Measurements from ENCODE around the gene ABAT. TPM values are rescaled to one million over a fixed set of nuclear protein-coding genes. Genes with fewer than 3 reads are reported as not detected.

Gene ABAT
- total RNA-seq, 1 experiment from 2014 or later = 0.59 TPM

GRCh38 chr16:8714807-8715206, 40.4 kb downstream of the ABAT start:
- DNase-seq (ENCODE audit: extremely low read depth, low read depth) = no peak

- no peak for DNase-seq (ENCODE audit: extremely low read depth, low read depth)
These were observed 41.6 kb downstream of the ABAT start for GRCh38 chr16:8716052-8716451.

- no peak for DNase-seq (ENCODE audit: extremely low read depth, low read depth)
These were observed 42.2 kb downstream of the ABAT start for GRCh38 chr16:8716592-8716991.

DNA sequence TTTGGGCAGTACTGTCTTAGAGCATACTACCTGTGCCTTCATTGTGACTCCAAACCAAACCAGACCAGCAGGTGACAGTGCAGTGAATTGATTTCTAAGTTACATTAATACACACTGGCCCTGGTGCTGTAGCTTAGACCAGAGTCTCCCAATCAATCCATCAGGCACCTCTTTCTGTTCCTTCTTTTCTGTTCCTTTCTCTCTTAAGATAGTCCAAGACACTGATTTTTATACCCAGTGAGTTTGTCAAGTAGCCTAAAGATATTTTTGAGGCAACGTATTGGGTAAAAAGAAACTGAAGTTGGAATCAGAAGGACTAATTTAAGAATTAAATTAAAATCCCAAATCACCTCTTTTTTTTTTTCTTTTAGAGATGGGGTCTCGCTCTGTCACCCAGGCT, 43.1 kb downstream of the ABAT start:
- no peak for DNase-seq (ENCODE audit: extremely low read depth, low read depth)

DNA sequence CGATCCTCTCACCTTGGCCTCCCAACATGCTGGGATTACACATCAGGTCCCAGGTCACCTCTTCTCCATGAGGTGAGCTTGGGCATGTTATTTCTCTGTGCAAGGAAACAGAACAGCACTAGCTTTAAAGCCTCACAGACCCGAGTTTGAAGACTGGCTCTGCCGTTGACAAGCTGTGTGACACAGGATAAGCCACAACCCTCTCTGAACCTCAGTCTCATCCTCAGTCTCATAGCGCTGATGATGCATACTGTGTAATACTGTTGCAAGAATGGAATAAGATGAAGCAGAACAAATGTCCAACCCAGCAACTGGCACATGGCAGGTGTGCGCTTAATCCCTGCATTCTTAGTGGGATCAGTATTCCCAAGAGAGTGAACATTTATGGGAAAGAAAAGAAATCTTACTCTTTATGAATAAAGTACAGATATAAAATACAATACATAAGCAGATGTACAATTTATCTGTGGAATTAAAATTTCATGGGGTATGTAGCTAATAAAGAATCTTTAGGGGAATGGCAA, 43.5 kb downstream of the ABAT start:
- no peak for DNase-seq (ENCODE audit: extremely low read depth, low read depth)

- DNase-seq (ENCODE audit: extremely low read depth, low read depth) = no peak
These were observed 44.6 kb downstream of the ABAT start for GRCh38 chr16:8718851-8719680.

DNA sequence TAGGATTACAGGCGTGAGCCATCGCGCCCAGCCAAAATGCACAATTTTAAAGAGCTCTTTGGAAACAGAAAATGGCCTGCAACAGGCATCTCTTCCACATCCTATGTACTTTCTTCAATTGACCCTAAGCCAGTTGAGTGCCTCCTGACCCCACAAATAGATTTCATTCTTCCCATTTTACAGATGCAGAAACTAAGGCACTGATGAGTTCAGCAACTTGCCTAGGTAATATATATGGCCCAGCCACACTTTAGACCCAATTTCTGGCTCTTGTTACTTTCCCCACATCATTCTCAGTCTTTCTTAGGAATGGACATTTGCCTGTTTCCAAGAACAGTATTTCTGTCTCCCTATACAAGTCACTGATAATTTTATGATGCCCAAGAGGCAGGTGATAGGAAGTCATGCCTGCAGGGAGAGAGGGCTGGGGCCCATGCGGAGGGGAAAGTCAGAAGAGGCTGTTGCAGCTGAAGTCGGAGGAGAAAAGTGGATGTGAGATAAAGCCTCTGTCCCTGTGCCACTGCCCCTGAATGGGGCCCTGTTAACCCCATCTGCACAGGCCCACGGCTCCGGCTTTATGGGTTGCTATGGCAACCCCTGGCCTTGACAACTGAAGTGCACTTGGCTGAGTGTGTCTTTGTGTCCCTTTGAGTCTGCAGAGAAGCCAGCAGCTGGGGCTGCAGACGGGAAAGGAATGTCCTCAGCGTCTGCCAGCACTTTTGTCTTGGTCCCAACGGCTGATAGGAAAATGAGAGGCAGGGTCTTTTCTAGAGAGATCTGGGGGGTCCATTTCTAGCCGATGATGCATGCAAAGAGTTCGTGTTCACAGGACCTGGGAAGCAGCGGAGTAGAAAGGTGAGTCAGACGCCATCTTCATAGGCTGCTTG, 45.9 kb downstream of the ABAT start:
- no peak for DNase-seq (ENCODE audit: extremely low read depth, low read depth)

- no peak for DNase-seq (ENCODE audit: extremely low read depth, low read depth)
These were observed 46.5 kb downstream of the ABAT start for GRCh38 chr16:8720967-8721308.

DNA sequence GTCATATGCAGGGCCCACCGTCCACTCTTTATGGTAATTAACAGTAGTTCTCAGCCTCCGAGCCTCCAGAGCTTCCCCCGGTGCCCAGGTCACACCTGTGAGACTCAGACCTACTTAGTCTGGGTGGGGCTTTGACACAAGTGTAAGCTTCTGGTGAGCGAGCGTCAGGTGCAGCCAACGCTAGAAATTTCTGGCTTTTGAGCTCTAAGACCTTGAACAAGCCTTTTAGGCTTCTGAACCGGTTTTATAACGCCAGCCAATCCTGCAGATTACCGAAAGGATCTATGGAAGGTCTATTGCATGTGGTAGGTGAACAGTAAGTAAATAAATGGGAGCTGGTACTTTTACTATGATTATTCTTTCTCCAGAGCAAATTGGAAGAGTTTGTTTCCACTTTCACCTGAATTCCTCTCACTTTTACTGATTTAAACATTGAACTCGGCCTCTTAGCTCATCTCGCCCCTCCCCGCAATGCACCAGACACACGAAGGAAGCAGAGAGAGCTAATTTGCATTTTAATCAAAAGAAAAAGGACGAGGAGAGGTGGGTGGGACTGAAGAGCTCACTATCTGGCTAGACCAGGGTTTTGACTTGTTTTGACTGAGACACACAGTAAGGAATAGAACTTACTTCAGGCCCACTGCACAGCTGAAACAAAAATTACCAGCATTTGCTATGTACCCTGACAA, 47.1 kb downstream of the ABAT start:
- no peak for DNase-seq (ENCODE audit: extremely low read depth, low read depth)

DNA sequence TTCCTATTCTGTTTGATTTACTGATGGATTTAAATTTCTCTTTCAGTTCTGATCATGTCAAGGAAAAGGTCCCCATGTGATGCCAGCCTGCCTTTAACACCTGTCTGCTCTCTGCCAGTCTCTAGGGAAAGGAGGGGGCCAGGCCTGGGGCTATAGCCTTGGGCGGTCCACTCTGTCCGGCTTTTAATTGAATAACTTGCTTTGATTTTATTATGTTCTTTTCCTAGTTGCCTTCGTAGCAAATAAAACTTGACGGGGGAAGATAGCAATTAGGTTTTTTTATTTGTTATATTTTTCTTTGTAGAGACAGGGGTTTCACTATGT, 47.6 kb downstream of the ABAT start:
- no peak for DNase-seq (ENCODE audit: extremely low read depth, low read depth)

- DNase-seq (ENCODE audit: extremely low read depth, low read depth) = no peak
These were observed 51.2 kb downstream of the ABAT start for GRCh38 chr16:8725513-8726178.

DNA sequence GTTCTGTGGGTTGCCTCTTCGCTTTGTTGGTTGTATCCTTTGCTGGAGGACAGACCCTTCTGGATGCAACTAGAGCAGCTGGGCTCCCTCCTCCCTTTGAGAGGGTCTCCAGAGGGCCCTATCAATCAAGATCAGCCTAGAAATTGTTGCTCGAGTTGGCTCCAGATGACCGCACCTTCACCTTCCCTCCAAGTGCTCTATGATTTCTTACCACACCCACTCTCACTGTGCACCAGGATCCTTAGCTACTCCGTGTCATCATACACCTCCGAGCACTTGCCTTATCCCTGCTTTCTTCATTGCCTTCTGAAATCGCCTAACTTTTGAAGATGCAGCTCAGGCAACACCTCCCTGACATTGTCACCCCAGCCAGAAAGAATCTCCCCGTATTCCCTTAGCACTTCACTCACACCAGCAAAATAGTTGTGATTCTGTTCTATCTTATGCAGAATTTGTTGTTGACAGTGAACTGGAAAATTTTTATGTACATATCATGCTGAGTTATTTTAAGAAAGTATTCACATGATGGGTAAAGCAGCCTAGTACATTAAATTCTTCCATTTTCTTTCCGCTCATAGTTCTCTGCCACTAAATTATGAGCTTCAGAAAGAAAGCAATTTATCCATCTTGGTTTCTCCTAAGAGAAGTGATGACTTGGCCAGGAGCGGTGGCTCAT, 52.9 kb downstream of the ABAT start:
- no peak for DNase-seq (ENCODE audit: extremely low read depth, low read depth)

GRCh38 chr16:8727857-8728618, 53.6 kb downstream of the ABAT start:
- no peak for DNase-seq (ENCODE audit: extremely low read depth, low read depth)

DNA sequence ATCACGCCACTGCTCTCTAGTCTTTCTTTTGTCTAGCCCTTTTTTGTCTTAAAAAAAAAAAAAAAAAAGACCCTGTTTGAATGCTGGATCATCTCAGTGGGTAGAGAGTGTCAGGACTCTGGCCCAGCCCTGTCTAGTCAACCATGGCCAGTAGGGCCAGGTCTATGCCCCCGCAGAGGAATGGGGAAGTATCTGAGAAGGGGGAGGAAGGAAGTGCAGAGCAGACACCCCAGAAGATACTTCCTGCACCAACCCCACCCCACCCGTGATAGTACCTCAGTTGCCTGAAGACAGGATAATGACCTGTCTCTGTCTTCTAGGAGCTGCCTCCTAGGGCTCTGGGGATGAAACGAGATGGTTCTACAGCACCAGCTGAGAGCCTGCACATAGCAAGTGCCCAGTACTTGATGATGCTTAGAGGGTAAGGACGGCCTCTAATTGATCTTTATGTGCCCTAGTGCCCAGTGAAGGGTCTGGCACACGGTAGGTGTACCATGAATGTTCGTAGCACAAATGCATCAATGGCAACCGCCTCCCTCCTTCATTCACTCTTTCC, 55.4 kb downstream of the ABAT start:
- no peak for DNase-seq (ENCODE audit: extremely low read depth, low read depth)

GRCh38 chr16:8730335-8730915, 56.0 kb downstream of the ABAT start:
- DNase-seq (ENCODE audit: extremely low read depth, low read depth) = no peak

GRCh38 chr16:8733849-8734540, 59.6 kb downstream of the ABAT start:
- DNase-seq (ENCODE audit: extremely low read depth, low read depth) = no peak

- no peak for DNase-seq (ENCODE audit: extremely low read depth, low read depth)
These were observed 61.2 kb downstream of the ABAT start for GRCh38 chr16:8735574-8735973.

GRCh38 chr16:8736123-8736668, 61.8 kb downstream of the ABAT start:
- DNase-seq (ENCODE audit: extremely low read depth, low read depth) = no peak

All from NCI-H460 (cell line).